Measurements from ENCODE around the gene SCYGR6. TPM values are rescaled to one million over a fixed set of nuclear protein-coding genes. Genes with fewer than 3 reads are reported as not detected.

Gene SCYGR6, protein sequence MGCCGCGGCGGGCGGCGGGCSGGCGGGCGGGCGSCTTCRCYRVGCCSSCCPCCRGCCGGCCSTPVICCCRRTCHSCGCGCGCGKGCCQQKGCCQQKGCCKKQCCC
- total RNA-seq, result not detected in 2 replicates

GRCh38 chr2:227724394-227725039, at the start of gene SCYGR6:
SCYGR6 (minus strand) TSS chr2:227724757; CDS start chr2:227724757, 0 bp downstream.

DNA sequence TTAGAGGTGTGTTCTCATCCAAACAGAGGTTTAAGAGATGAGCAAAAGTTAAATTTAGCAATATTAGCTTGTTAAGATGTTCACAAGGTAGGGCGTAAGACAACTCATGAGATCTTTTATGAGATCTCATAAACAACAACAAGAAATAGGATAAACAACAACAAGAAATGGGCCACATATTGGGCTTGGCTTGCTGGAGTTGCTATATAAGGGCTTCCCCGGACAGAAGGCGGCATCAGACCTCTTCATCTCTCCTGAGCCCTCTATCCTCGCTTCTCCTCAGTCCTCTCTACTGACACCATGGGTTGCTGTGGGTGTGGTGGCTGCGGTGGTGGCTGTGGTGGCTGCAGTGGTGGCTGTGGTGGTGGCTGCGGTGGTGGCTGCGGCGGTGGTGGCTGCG, 21.0 kb upstream of the SCYGR6 start, which contains the start of gene SCYGR8:
Gene SCYGR8 (plus strand): TSS at position 301 of the 400 bp plus-strand sequence. CDS start 0 bp downstream, at position 301.

DNA sequence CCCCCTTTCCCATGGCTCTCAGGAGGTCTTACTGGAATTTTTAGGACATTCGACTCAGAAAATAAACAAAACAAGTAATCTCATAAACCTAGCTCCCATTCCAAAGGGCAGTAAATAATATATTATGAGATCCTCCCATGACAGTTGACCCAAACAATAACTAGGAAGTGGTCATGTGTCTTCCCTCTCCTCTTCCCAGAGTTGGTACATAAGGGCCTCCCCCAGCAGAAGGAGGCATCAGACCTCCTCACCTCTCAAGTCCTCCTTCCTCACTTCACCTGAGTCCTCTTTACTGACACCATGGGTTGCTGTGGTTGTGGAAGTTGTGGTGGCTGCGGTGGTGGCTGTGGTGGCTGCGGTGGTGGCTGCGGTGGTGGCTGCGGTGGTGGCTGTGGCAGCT, 3.5 kb upstream of the SCYGR6 start, which contains the start of gene SCYGR7:
Gene SCYGR7 (plus strand): TSS at position 301 of the 400 bp plus-strand sequence. CDS start 0 bp downstream, at position 301.

DNA sequence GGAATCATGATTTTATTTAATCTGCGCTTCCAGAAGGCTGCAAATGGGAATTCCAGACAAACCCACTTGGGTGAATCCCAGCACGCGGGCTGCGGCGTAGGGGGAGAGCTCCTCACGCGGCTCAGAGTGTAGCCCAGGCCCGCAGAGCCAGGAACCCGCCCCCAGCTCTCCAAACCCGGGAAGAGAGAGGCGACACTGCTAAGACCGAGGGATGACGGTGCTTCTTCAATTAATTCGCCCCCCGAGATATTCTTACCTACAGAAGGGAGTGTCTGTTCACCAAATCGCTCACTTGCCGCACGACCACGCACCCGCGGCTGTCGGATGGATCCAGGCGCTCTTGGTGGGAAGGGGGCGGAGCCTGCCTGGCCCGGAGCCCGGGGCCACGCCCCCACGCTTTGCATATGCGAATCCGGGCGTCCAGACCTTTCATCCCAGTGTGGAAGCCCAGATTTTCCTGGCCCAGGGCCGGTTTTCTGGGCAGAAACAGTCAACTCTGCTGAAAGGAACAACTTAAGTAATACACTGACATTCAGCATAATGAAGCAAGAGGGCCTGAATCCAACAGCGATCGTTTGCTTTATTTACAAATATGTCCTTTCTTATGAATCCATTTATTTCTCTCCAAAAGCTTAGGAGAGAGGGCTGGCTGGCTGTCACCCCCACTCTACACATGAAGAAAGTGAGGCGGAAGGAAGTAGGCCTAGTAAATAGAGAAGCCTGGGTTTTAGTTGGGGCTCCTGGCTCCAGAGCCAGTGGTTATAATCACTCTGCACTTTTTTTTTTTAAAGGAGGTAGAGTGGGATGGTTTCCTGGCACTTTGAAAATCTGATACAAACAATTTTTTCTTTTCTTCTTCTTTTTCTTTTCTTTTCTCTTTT, 6.6 kb downstream of the SCYGR6 start, which contains the start of gene SLC19A3:
Gene SLC19A3 (minus strand): TSS at position 342 of the 881 bp plus-strand sequence. CDS start 15,710 bp downstream, outside the sequence.

Small RNA genes within 50 kb of the gene (small RNA-seq; reads per million reads assigned to genes)
- gene RNA5SP121, result not detected

Other genes with a start within 250 kb of the SCYGR6 start
- gene SCYGR2, start 125.9 kb downstream of the SCYGR6 start, total RNA-seq, result not detected in 2 replicates
- not detected in 2 replicates for gene SCYGR3, start 109.9 kb downstream of the SCYGR6 start, total RNA-seq
- gene SCYGR4, start 107.3 kb downstream of the SCYGR6 start, total RNA-seq, result not detected in 2 replicates
- gene SCYGR5, start 58.0 kb downstream of the SCYGR6 start, total RNA-seq, result not detected in 2 replicates
- 0.33 TPM in 1 of 2 replicates, not detected in the other for gene SLC19A3, start 6.7 kb downstream of the SCYGR6 start, total RNA-seq
- not detected in 2 replicates for gene SCYGR7, start 3.6 kb upstream of the SCYGR6 start, total RNA-seq
- not detected in 2 replicates for gene SCYGR8, start 21.1 kb upstream of the SCYGR6 start, total RNA-seq
- 0.98 and 1.4 TPM in 2 replicates for gene CCL20, start 89.1 kb upstream of the SCYGR6 start, total RNA-seq
- gene DAW1, start 146.9 kb upstream of the SCYGR6 start, total RNA-seq, result 0.57 and 3.3 TPM in 2 replicates